H7 (cell line): ENCODE data around the gene PITX2. TPM values are rescaled to one million over a fixed set of nuclear protein-coding genes. Genes with fewer than 3 reads are reported as not detected.
A peak's percentile ranks its signal among the peaks of the same experiment; 100 is the strongest.

Source experiments
- DNase-seq: peaks from one replicate; pipeline ENCODE4 v3.0.0; 2012
- H3K27me3 ChIP-seq: 2 replicates; pipeline ENCODE4 v1.6.0; 2011; ENCODE audit warnings: mild to moderate bottlenecking, low read length; ENCODE audit not compliant: control insufficient read depth, insufficient read depth
- H3K36me3 ChIP-seq: replicated peaks from 2 replicates; pipeline ENCODE4 v1.5.1; 2011; ENCODE audit warnings: low read length; ENCODE audit not compliant: control insufficient read depth, insufficient read depth
- H3K4me3 ChIP-seq: 2 replicates; pipeline ENCODE4 v1.5.1; 2011; ENCODE audit warnings: low read depth, mild to moderate bottlenecking, control low read depth, low read length, moderate library complexity; ENCODE audit not compliant: insufficient read depth
- total RNA-seq: library from RNA; depleted of rRNA; stranded (reverse); fragments of >200 nt; shearing (Covaris generic); gene quantifications from 2 replicates; pipeline ENCODE4 v1.2.3, GENCODE V29; 2014

Gene PITX2
- total RNA-seq, 1 experiment from 2014 or later: 92.3 TPM

GRCh38 chr4:110620691-110621327 lies 2.1 kb downstream of the PITX2 start:
- Histone ChIP-seq H3K4me3 (peak overlapping the region; percentile 76), H3K27me3 (peaks cover 84% of the 10 kb centered on the region; the same call in 1 of the 2 replicates), H3K36me3 (no peaks in the 10 kb centered on the region)
- peak; percentile 88 for DNase-seq

GRCh38 chr4:110620322-110620690 lies 2.6 kb downstream of the PITX2 start:
- Histone ChIP-seq H3K4me3 (peak overlapping the region; percentile 76), H3K36me3 (no peaks in the 10 kb centered on the region), H3K27me3 (peaks cover 79% of the 10 kb centered on the region; the same call in 1 of the 2 replicates)
- no peak for DNase-seq

GRCh38 chr4:110619463-110620247 lies 3.2 kb downstream of the PITX2 start:
- peak; percentile 74 for DNase-seq
- H3K36me3 ChIP-seq: no peaks in the 10 kb centered on the region
- H3K27me3 ChIP-seq: peaks cover 75% of the 10 kb centered on the region; the same call in 1 of the 2 replicates
- H3K4me3 ChIP-seq: peak overlapping the region; percentile 76

GRCh38 chr4:110618581-110619462 lies 4.1 kb downstream of the PITX2 start:
- peak; percentile 71 for DNase-seq
- H3K27me3 ChIP-seq: peaks cover 68% of the 10 kb centered on the region; the same call in 1 of the 2 replicates
- no peaks in the 10 kb centered on the region for H3K36me3 ChIP-seq
- peak overlapping the region; percentile 76 for H3K4me3 ChIP-seq

- no peaks in the 10 kb centered on the region for H3K36me3 ChIP-seq
- DNase-seq: peak; percentile 72
- peaks cover 66% of the 10 kb centered on the region; the same call in 1 of the 2 replicates for H3K27me3 ChIP-seq
- H3K4me3 ChIP-seq: peak overlapping the region; percentile 76
Observed at GRCh38 chr4:110617646-110618580, 5.0 kb downstream of the PITX2 start.

- peaks cover 70% of the 10 kb centered on the region; the same call in 1 of the 2 replicates for H3K27me3 ChIP-seq
- no peak for DNase-seq
- H3K36me3 ChIP-seq: no peaks in the 10 kb centered on the region
- H3K4me3 ChIP-seq: peak overlapping the region; percentile 10; the same call in 1 of the 2 replicates
Observed at GRCh38 chr4:110617075-110617640, 5.7 kb downstream of the PITX2 start.

- H3K36me3 ChIP-seq: no peaks in the 10 kb centered on the region
- peaks cover 70% of the 10 kb centered on the region; the same call in 1 of the 2 replicates for H3K27me3 ChIP-seq
- peak; percentile 59 for DNase-seq
- H3K4me3 ChIP-seq: peak overlapping the region; percentile 63
Observed at GRCh38 chr4:110616238-110617074, 6.4 kb downstream of the PITX2 start.

GRCh38 chr4:110615353-110616237 lies 7.3 kb downstream of the PITX2 start:
- no peaks in the 10 kb centered on the region for H3K36me3 ChIP-seq
- peaks cover 70% of the 10 kb centered on the region; the same call in 1 of the 2 replicates for H3K27me3 ChIP-seq
- H3K4me3 ChIP-seq: peak overlapping the region; percentile 63
- peak; percentile 90 for DNase-seq

- DNase-seq: peak; percentile 75
- peak overlapping the region; percentile 63 for H3K4me3 ChIP-seq
- H3K27me3 ChIP-seq: peaks cover 71% of the 10 kb centered on the region; the same call in 1 of the 2 replicates
- no peaks in the 10 kb centered on the region for H3K36me3 ChIP-seq
Observed at GRCh38 chr4:110614976-110615352, 7.9 kb downstream of the PITX2 start.

GRCh38 chr4:110614173-110614963 lies 8.5 kb downstream of the PITX2 start:
- peaks cover 72% of the 10 kb centered on the region; the same call in 1 of the 2 replicates for H3K27me3 ChIP-seq
- DNase-seq: peak; percentile 65
- no peaks in the 10 kb centered on the region for H3K36me3 ChIP-seq
- H3K4me3 ChIP-seq: peak overlapping the region; percentile 63

GRCh38 chr4:110613745-110614144 lies 9.1 kb downstream of the PITX2 start:
- DNase-seq: no peak
- H3K36me3 ChIP-seq: no peaks in the 10 kb centered on the region
- peaks cover 70% of the 10 kb centered on the region; the same call in 1 of the 2 replicates for H3K27me3 ChIP-seq
- peak overlapping the region; percentile 63 for H3K4me3 ChIP-seq
